ENCODE results near the gene LGI4. TPM values are rescaled to one million over a fixed set of nuclear protein-coding genes. Genes with fewer than 3 reads are reported as not detected.
"Not testable (repeated sequence)": the region's sequence is repeated elsewhere in the genome, so short reads cannot be mapped to it uniquely, and the experiment has no call there.

Gene LGI4
- total RNA-seq, 1 donor from 2014 or later, result 32.9 TPM

DNA sequence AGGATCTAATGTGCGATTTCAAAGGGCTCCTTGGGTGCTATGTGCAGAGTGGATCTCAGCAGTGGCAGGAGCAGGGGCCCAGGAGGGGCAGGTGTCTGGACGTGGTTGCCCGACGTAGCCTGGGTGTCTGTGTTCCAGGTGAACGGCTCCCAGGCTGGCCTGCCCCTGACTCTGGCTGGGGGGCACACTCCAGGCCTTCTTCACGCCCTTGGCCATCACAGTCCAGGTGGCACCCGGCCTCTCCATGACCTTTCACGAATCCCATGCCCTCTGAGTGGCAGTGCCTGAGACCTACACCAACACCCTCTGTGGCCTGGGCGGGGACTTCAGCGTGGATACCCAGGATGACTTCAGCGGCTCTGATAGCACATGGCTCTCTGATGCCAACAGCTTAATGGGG, 30.5 kb downstream of the LGI4 start:
- Histone ChIP-seq H3K36me3 (no peaks in the 10 kb centered on the region), H3K9me3 (no peaks in the 10 kb centered on the region), H3K27me3 (no peaks in the 10 kb centered on the region), H3K4me3 (no peak overlapping the region), H3K4me1 (no peaks in the 10 kb centered on the region), H3K27ac (no peak overlapping the region)
- DNase-seq (ENCODE audit: extremely low spot score in 2 of 2), result no peak
- TF ChIP-seq POLR2A (IDR thresholded peaks at IDR 0.05), result no peak
- no peak for TF ChIP-seq CTCF (IDR thresholded peaks at IDR 0.05)
- no peak for TF ChIP-seq POLR2AphosphoS5 (IDR thresholded peaks at IDR 0.05; ENCODE audit: insufficient read depth in 1 of 2, low read depth in 1 of 2)
- intact Hi-C loops (cut with DNase I), result no loop called here

- H3K9me3 ChIP-seq; DNase-seq (ENCODE audit: extremely low spot score in 2 of 2); H3K4me3 ChIP-seq; intact Hi-C loops (cut with DNase I); H3K27ac ChIP-seq; H3K36me3 ChIP-seq; H3K27me3 ChIP-seq; H3K4me1 ChIP-seq: not testable (repeated sequence)
These were observed 31.2 kb downstream of the LGI4 start for GRCh38 chr19:35103614-35104013.

- H3K27ac ChIP-seq; H3K27me3 ChIP-seq; intact Hi-C loops (cut with DNase I); H3K4me1 ChIP-seq; H3K9me3 ChIP-seq; H3K36me3 ChIP-seq; DNase-seq (ENCODE audit: extremely low spot score in 2 of 2); H3K4me3 ChIP-seq: not testable (repeated sequence)
These were observed 32.9 kb downstream of the LGI4 start for GRCh38 chr19:35101949-35102348.

DNA sequence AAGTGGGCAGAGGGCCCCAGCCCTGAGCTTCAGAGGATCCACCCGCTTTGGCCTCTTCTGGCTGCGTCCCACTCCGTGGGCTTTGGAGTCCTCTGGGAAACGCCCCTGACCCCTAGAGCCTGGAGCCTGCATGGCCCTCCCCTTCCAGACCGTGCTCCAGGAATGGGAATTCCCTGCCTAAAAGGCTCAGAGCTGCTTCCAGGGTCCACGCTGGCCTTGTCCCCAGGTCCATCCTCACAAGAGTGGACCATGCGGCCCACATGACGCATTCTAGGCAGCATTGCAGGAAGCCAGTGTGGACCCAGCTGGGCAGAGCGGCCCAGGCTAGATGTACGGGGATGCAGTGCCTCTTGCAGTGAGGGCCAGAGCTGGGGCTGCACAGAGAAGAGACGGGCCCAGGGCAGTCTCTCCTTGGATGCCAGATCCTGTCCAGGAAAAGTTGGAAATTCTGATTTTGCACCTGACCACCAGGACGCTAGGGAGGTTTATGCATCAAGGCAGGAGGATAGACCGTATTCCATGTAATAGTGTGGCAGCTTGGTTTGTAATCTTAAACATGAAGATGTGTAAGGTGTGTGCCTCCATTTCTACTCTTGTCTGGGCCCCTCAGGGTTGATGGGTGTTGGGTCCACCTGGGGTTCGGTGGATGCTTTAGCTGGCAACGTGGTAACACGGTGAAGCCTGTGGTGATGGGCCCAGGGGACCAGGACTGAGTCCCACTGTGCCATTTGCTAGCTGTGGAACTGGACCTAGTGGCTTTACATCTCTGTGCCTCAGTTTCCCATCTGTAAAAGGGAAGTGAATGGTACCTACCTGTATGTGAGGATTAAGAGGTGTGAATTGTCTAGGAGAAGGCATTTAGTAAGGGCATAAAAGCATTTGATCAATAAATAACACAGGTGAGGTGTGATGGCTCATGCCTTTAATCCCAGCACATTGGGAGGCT, 34.0 kb downstream of the LGI4 start:
- Histone ChIP-seq H3K27me3 (no peaks in the 10 kb centered on the region), H3K4me3 (no peak overlapping the region), H3K9me3 (no peaks in the 10 kb centered on the region), H3K4me1 (no peaks in the 10 kb centered on the region), H3K27ac (no peak overlapping the region), H3K36me3 (no peaks in the 10 kb centered on the region)
- TF ChIP-seq POLR2AphosphoS5 (IDR thresholded peaks at IDR 0.05; ENCODE audit: insufficient read depth in 1 of 2, low read depth in 1 of 2) (no peak), POLR2A (IDR thresholded peaks at IDR 0.05) (no peak), CTCF (IDR thresholded peaks at IDR 0.05) (no peak)
- intact Hi-C loops (cut with DNase I), result no loop called here
- no peak for DNase-seq (ENCODE audit: extremely low spot score in 2 of 2)

GRCh38 chr19:35099897-35100275, 35.0 kb downstream of the LGI4 start:
- no peak for DNase-seq (ENCODE audit: extremely low spot score in 2 of 2)
- Histone ChIP-seq H3K9me3 (no peaks in the 10 kb centered on the region), H3K36me3 (no peaks in the 10 kb centered on the region), H3K4me3 (no peak overlapping the region), H3K4me1 (no peaks in the 10 kb centered on the region), H3K27ac (no peak overlapping the region), H3K27me3 (no peaks in the 10 kb centered on the region)
- intact Hi-C loops (cut with DNase I), result no loop called here
- TF ChIP-seq POLR2AphosphoS5 (IDR thresholded peaks at IDR 0.05; ENCODE audit: insufficient read depth in 1 of 2, low read depth in 1 of 2) (no peak), POLR2A (IDR thresholded peaks at IDR 0.05) (no peak), CTCF (IDR thresholded peaks at IDR 0.05) (no peak)

GRCh38 chr19:35099155-35099896, 35.5 kb downstream of the LGI4 start:
- intact Hi-C loops (cut with DNase I), result no loop called here
- no peaks in the 10 kb centered on the region for H3K36me3 ChIP-seq
- no peak for DNase-seq (ENCODE audit: extremely low spot score in 2 of 2)
- H3K4me3 ChIP-seq, result no peak overlapping the region
- H3K27ac ChIP-seq, result no peak overlapping the region
- H3K27me3 ChIP-seq, result no peaks in the 10 kb centered on the region
- no peak for TF ChIP-seq POLR2A (IDR thresholded peaks at IDR 0.05)
- TF ChIP-seq CTCF (IDR thresholded peaks at IDR 0.05), result no peak
- no peak for TF ChIP-seq POLR2AphosphoS5 (IDR thresholded peaks at IDR 0.05; ENCODE audit: insufficient read depth in 1 of 2, low read depth in 1 of 2)
- no peaks in the 10 kb centered on the region for H3K4me1 ChIP-seq
- H3K9me3 ChIP-seq, result no peaks in the 10 kb centered on the region

All from vagina (tissue), 2 donors.